SKM-1 treated with dmso at 0.1 percent for 144 hours (cell line): ENCODE results near the gene C1QTNF8.
"Not testable (repeated sequence)": the region's sequence is repeated elsewhere in the genome, so short reads cannot be mapped to it uniquely, and the experiment has no call there.

ENCODE experiments used
- DNase-seq: peaks from one replicate; lab custom pipeline; 2025; ENCODE audit not compliant: unreplicated experiment; lab: John Stamatoyannopoulos, UW

C1QTNF8 gene

GRCh38 chr16:1094601-1095449 is 1.2 kb downstream of the C1QTNF8 start:
- DNase-seq, result no peak

- DNase-seq, result no peak
These were observed 1.9 kb downstream of the C1QTNF8 start for GRCh38 chr16:1094124-1094479.

- no peak for DNase-seq
These were observed 2.5 kb downstream of the C1QTNF8 start for GRCh38 chr16:1093284-1094123.

DNA sequence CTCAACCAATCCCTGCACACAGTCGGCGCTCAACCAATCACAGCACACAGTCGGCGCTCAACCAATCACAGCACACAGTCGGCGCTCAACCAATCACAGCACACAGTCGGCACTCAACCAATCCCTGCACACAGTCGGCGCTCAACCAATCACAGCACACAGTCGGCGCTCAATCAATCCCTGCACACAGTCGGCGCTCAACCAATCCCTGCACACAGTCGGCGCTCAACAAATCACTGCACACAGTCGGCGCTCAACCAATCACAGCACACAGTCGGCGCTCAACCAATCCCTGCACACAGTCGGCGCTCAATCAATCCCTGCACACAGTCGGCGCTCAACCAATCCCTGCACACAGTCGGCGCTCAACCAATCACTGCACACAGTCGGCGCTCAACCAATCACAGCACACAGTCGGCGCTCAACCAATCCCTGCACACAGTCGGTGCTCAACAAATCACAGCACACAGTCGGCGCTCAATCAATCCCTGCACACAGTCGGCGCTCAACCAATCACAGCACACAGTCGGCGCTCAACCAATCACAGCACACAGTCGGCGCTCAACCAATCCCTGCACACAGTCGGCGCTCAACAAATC is 3.3 kb downstream of the C1QTNF8 start:
- DNase-seq, result not testable (repeated sequence)

- no peak for DNase-seq
These were observed 4.0 kb downstream of the C1QTNF8 start for GRCh38 chr16:1091992-1092552.

DNA sequence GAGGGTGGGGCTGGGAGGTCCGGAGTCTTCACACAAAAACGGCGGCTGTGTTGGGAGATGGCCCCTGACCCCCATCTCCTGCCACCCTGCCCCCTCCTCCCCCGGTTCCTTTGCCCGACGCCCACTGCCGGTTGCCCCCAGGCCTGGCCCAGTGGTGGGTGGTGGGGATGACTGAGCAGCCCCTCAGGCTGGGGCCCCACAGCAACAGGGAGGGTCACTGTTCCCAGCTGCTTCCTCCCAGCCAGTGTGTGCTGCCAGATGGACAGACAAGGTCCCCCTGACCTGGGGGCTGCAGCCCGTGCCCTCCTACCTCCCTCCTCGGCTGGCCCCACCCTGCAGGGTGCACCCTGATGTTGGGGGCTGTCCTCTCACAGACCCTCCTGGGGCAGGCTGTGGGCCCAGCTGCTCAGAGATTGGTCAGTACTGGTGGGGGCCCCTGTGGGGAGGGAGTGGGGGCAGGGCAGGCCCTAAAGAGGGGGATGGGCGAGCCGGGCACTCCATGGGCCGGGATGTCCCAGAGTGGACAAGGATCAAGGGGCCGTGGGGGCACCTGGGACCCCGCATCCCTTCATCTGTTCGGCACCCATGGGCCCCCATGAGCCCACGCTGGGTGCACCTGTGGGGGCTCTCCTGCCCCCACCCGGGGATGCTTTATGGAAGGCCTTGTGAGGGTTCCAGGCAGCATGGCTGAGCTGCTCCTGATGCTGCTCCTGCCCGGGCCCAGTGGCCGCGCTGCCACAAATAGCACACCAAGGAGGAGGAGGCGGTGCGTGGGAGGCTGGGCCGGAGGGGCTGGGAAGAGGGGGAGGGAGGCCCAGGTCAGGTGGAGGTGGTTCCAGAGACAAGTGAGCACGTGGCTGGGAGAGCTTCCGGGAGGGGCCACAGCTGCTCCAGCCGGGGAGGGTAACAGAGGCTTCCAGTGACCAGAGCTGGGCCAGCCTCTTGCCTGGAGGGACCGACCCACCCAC is 5.1 kb downstream of the C1QTNF8 start:
- no peak for DNase-seq

- DNase-seq, result no peak
These were observed 6.0 kb downstream of the C1QTNF8 start for GRCh38 chr16:1089822-1090619.

DNA sequence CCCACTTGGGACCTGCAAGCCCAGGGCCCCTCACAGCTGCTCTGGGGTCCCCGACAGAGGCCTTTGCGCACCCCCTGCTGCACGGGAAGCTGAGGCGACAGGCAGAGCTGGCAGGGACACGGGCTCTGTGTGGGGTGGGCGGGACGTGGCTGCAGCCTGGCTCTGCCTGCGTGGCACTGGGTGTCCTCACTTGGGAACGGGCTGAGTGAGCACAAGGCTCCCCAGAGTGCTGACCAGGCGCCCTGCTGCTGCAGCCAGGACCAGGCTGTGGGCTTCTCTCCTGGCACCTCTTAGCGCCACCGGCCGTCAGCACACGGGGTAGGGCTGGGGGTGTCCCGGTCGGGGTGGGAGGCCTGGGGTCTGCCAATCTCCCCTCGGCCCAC is 6.6 kb downstream of the C1QTNF8 start:
- DNase-seq, result no peak

DNA sequence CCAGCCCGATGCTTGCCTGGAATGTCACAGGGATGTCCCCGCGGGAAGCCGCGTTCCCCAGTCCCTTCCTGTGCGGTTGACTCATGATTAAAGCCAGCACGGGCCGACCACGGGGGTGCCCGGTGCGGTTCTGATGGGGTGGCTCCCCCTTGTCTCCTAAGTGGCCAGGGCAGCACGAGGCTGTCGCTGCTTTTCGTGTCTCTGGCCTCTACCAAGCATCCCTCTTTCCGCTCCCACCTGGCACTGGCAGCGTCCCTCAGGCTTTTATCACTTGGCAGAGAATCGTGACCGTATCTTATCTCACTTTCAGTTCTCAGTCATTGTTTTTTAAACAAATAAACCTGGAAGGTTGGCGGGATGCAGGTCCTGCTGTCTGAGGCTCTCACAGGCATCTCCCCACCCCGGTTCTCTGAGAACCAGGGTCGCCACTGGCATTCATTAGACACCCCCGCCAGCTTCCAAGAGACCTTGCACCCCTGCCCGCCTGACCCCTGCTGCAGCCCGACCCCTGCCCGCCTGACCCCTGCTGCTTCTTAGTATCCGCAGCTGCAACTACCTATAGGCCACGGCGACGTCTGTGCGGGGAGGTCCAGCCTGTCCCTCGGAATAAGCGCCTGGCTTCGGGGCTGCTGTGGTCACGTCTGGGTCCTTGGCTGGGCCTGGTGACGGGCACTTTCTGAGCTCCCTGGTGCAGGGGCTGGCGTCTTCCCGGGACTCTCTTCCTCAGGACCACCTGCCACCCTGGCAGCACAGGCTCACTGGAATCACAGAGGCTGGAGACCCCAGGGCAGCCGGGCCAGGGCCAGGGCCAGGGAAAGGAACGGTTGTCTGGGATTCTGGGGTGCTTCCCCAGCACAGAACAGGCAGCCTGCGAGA is 7.5 kb downstream of the C1QTNF8 start:
- no peak for DNase-seq

GRCh38 chr16:1086443-1086842 is 9.6 kb downstream of the C1QTNF8 start:
- not testable (repeated sequence) for DNase-seq

- DNase-seq, result no peak
These were observed 11.1 kb downstream of the C1QTNF8 start for GRCh38 chr16:1084971-1085370.

DNA sequence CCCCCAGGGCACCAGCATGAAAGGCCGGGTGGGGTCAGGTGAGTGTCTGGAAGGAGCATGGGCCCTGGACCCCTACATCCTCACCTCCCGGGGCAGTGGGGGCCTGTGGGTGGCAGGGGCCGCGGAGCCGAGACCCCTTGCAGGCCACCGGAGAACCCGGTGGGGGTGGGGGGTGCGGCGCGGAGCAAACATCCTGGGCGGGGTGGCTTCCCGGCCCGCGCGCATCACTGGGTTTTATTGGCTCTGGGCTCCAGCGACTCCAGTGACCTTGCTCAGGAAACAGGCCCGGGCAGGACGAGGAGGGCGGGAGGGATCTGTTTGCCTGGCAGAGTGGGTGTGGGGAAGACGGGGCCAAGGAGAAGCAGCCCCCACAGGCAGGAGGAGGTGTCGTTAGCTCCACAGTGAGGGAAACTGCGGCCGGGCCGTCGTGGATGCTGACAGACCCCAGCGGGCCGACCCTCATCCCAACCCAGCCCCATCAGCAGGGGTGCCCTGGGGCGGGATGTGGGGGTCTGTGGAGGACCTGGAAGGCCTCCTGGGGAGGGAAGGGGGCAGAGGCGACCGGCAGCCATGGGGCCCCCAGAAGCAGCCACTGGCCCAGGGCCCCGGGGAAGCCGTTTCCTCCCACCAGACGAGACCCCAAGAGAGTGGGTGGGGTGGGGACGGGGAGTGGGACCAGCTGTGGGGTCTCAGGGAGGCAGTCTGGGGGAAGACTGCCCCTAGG is 12.9 kb downstream of the C1QTNF8 start:
- DNase-seq, result no peak

- DNase-seq, result no peak
These were observed 13.6 kb downstream of the C1QTNF8 start for GRCh38 chr16:1082266-1082951.

GRCh38 chr16:1081734-1082265 is 14.2 kb downstream of the C1QTNF8 start:
- DNase-seq, result no peak

DNA sequence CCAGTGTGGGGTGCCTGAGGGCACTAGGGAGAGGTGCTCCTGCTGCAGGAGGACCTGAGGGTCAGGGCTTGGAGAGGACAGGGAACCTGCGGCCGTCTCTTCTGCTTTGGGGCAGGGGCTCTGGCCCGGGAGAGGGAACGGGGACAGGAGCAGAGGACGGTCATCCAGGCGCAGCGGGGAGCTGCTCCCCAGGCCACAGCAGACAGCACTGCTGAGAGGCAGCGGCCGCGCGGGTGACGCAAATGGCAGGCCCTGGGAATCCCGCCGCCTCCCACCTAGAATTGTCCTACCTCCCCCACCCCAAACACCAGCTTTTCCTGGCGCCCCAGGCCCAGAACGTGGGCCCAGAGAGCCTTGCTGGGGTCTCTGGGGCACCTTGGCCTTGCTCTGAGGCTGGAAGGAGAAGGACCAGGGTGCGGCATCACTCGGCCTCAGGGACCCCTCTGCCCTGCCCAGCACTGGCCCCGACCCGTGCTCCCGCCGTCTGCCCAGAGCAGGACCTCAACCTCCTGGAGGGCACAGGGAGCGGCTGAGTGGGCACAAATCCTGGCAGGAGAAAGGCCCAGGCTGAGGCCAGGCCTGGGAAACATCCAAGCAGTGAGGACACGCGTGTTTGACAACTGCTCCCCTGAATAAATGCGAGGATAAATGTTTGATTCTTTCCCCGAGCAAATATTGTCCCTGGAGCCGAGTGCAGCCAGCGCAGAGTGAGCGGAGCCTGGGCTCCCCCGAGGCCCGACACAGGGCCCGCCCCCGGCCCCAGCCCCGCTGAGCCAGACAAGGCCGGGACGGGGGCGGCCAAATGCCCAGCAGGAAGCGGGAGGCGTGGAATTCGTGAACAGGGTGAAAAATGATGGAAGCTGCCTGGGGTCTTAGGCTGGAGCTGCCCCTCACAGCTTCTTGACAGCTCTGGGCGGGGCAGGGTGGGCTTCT is 15.0 kb downstream of the C1QTNF8 start:
- no peak for DNase-seq
